ENCODE data around the gene FAM117B. TPM values are rescaled to one million over a fixed set of nuclear protein-coding genes. Genes with fewer than 3 reads are reported as not detected.

FAM117B gene
- total RNA-seq, 4 donors from 2014 or later, result 0.26 to 14.0 (median 8.9) TPM

- no peaks in the 10 kb centered on the region for H3K4me1 ChIP-seq
- H3K4me3 ChIP-seq, result no peak overlapping the region
- H3K9me3 ChIP-seq, result no peaks in the 10 kb centered on the region
- H3K36me3 ChIP-seq, result no peaks in the 10 kb centered on the region
- peak; percentile 38 to 52 for DNase-seq
- H3K27me3 ChIP-seq, result no peaks in the 10 kb centered on the region
- intact Hi-C loops (cut with DNase I; ENCODE audit: low total_unique reads), result no loop called here
- H3K27ac ChIP-seq, result peak overlapping the region; percentile 71 to 74
- TF ChIP-seq, protein P1, sequence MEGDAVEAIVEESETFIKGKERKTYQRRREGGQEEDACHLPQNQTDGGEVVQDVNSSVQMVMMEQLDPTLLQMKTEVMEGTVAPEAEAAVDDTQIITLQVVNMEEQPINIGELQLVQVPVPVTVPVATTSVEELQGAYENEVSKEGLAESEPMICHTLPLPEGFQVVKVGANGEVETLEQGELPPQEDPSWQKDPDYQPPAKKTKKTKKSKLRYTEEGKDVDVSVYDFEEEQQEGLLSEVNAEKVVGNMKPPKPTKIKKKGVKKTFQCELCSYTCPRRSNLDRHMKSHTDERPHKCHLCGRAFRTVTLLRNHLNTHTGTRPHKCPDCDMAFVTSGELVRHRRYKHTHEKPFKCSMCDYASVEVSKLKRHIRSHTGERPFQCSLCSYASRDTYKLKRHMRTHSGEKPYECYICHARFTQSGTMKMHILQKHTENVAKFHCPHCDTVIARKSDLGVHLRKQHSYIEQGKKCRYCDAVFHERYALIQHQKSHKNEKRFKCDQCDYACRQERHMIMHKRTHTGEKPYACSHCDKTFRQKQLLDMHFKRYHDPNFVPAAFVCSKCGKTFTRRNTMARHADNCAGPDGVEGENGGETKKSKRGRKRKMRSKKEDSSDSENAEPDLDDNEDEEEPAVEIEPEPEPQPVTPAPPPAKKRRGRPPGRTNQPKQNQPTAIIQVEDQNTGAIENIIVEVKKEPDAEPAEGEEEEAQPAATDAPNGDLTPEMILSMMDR (IDR thresholded peaks at IDR 0.05), result no peak
- TF ChIP-seq POLR2A (IDR thresholded peaks at IDR 0.05), result no peak
Observed at GRCh38 chr2:202815548-202816360, 181.0 kb downstream of the FAM117B start.

DNA sequence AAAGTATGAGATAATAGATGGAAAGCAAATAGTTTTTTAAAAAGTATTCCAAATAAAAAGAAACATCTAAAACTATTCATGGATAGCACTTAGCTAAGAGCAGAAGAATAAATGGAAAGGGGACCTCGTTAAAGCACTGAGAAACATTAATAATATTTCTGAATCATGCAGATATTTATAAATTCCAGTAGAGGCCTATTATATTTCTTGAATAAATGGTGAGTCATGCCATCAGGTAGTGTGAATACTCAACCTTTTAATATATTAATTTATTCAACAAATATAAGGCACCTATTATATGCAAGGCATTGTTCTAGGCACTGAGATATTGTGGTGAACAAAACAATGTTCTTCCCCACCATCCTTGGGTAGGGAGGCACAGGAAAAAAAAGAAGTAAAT is 183.0 kb downstream of the FAM117B start:
- no peak for DNase-seq
- peak overlapping the region; percentile 71 to 74 for H3K27ac ChIP-seq
- intact Hi-C loops (cut with DNase I; ENCODE audit: low total_unique reads), result no loop called here
- no peaks in the 10 kb centered on the region for H3K27me3 ChIP-seq
- no peaks in the 10 kb centered on the region for H3K36me3 ChIP-seq
- TF ChIP-seq POLR2A (IDR thresholded peaks at IDR 0.05), result no peak
- TF ChIP-seq, protein P1 (IDR thresholded peaks at IDR 0.05), result no peak
- no peak overlapping the region for H3K4me3 ChIP-seq
- no peaks in the 10 kb centered on the region for H3K9me3 ChIP-seq
- H3K4me1 ChIP-seq, result no peaks in the 10 kb centered on the region

- DNase-seq, result no peak
- no peaks in the 10 kb centered on the region for H3K4me1 ChIP-seq
- peak overlapping the region in 1 of 2 donors; percentile 7 for H3K27ac ChIP-seq
- no peaks in the 10 kb centered on the region for H3K27me3 ChIP-seq
- TF ChIP-seq, protein P1 (IDR thresholded peaks at IDR 0.05), result no peak
- no peak for TF ChIP-seq POLR2A (IDR thresholded peaks at IDR 0.05)
- no peaks in the 10 kb centered on the region for H3K9me3 ChIP-seq
- H3K4me3 ChIP-seq, result no peak overlapping the region
- no peaks in the 10 kb centered on the region for H3K36me3 ChIP-seq
- intact Hi-C loops (cut with DNase I; ENCODE audit: low total_unique reads), result no loop called here
Observed at GRCh38 chr2:202818321-202818720, 183.6 kb downstream of the FAM117B start.

Small RNAs within 50 kb of the gene (small RNA-seq; reads per million reads assigned to genes)
- gene MTND4LP17, result not detected

Other genes starting within 250 kb of the FAM117B start
- 10 to 100 TPM in 3 of 4 donors, 1 to 10 TPM in 1; 10.0 to 56.8 (median 41.3) TPM for gene ICA1L, start 236.8 kb downstream of the FAM117B start, total RNA-seq

All from uterus (tissue), 4 donors.